ENCODE measurements around the gene NHLH1. TPM values are rescaled to one million over a fixed set of nuclear protein-coding genes. Genes with fewer than 3 reads are reported as not detected.

Gene NHLH1
- total RNA-seq, 2 experiments from 2014 or later = 0.22 to 0.45 TPM

GRCh38 chr1:160409486-160409885, 42.6 kb downstream of the NHLH1 start:
- DNase-seq (no peak), ATAC-seq (no peak)
- no peaks in the 10 kb centered on the region for H3K27me3 Mint-ChIP-seq
- ChIA-PET CTCF (interaction anchor here (0.9 to 1.3 kb wide), 4 partner anchors 10 to 308 kb away, joined by 3 to 5 read pairs (median 3); no protein-coding TSS in a partner anchor), POLR2A (interaction anchor here (2.1 kb wide), 1 partner anchor 57 kb away, joined by 6 read pairs; no protein-coding TSS in a partner anchor)
- no peaks in the 10 kb centered on the region for H3K9me3 Mint-ChIP-seq
- no peak for TF ChIP-seq CTCF (IDR thresholded peaks at IDR 0.05)
- no peak overlapping the region for H3K27ac Mint-ChIP-seq
- H3K4me3 Mint-ChIP-seq = no peak overlapping the region
- H3K4me1 Mint-ChIP-seq (ENCODE audit: low read depth) = no peaks in the 10 kb centered on the region
- no peaks in the 10 kb centered on the region for H3K36me3 Mint-ChIP-seq (ENCODE audit: low read depth)
- intact Hi-C loops (cut with micrococcal nuclease) = no loop called here

GRCh38 chr1:160410406-160411005, 43.6 kb downstream of the NHLH1 start:
- intact Hi-C loops (cut with micrococcal nuclease) = no loop called here
- Mint-ChIP-seq H3K27me3 (no peaks in the 10 kb centered on the region), H3K4me3 (no peak overlapping the region), H3K9me3 (no peaks in the 10 kb centered on the region), H3K4me1 (ENCODE audit: low read depth) (no peaks in the 10 kb centered on the region), H3K27ac (no peak overlapping the region), H3K36me3 (ENCODE audit: low read depth) (no peaks in the 10 kb centered on the region)
- TF ChIP-seq CTCF (IDR thresholded peaks at IDR 0.05) = no peak
- DNase-seq = no peak
- ChIA-PET POLR2A (no interaction called here), CTCF (interaction anchor here (1.2 to 2.0 kb wide), 2 partner anchors 9 to 34 kb away, joined by 3 to 7 read pairs; no protein-coding TSS in a partner anchor)
- ATAC-seq = no peak

GRCh38 chr1:160411271-160412027, 44.6 kb downstream of the NHLH1 start:
- H3K4me3 Mint-ChIP-seq = no peak overlapping the region
- H3K27me3 Mint-ChIP-seq = no peaks in the 10 kb centered on the region
- CTCF ChIA-PET = interaction anchor here (1.4 to 2.0 kb wide), 2 partner anchors 35 to 195 kb away, joined by 5 to 7 read pairs; no protein-coding TSS in a partner anchor
- ATAC-seq = no peak
- H3K36me3 Mint-ChIP-seq (ENCODE audit: low read depth) = no peaks in the 10 kb centered on the region
- H3K27ac Mint-ChIP-seq = no peak overlapping the region
- POLR2A ChIA-PET = no interaction called here
- no peak for DNase-seq
- intact Hi-C loops (cut with micrococcal nuclease) = no loop called here
- no peaks in the 10 kb centered on the region for H3K4me1 Mint-ChIP-seq (ENCODE audit: low read depth)
- no peaks in the 10 kb centered on the region for H3K9me3 Mint-ChIP-seq
- TF ChIP-seq CTCF (IDR thresholded peaks at IDR 0.05) = no peak

- no peak for TF ChIP-seq CTCF (IDR thresholded peaks at IDR 0.05)
- DNase-seq (no peak), ATAC-seq (no peak)
- ChIA-PET CTCF (interaction anchor here (1.4 to 2.0 kb wide), 2 partner anchors 36 to 195 kb away, joined by 5 to 7 read pairs; no protein-coding TSS in a partner anchor), POLR2A (no interaction called here)
- intact Hi-C loops (cut with micrococcal nuclease) = no loop called here
- Mint-ChIP-seq H3K4me1 (ENCODE audit: low read depth) (no peaks in the 10 kb centered on the region), H3K27ac (no peak overlapping the region), H3K4me3 (no peak overlapping the region), H3K36me3 (ENCODE audit: low read depth) (no peaks in the 10 kb centered on the region), H3K27me3 (no peaks in the 10 kb centered on the region), H3K9me3 (no peaks in the 10 kb centered on the region)
These were observed 45.1 kb downstream of the NHLH1 start for GRCh38 chr1:160412028-160412362.

- H3K4me3 Mint-ChIP-seq = no peak overlapping the region
- TF ChIP-seq CTCF (IDR thresholded peaks at IDR 0.05) = no peak
- intact Hi-C loops (cut with micrococcal nuclease) = no loop called here
- DNase-seq = no peak
- H3K4me1 Mint-ChIP-seq (ENCODE audit: low read depth) = no peaks in the 10 kb centered on the region
- no peaks in the 10 kb centered on the region for H3K27me3 Mint-ChIP-seq
- no peaks in the 10 kb centered on the region for H3K36me3 Mint-ChIP-seq (ENCODE audit: low read depth)
- no peak overlapping the region for H3K27ac Mint-ChIP-seq
- POLR2A ChIA-PET = interaction anchor here (1.1 kb wide), 1 partner anchor 58 kb away, joined by 3 read pairs; no protein-coding TSS in a partner anchor
- no peaks in the 10 kb centered on the region for H3K9me3 Mint-ChIP-seq
- no peak for ATAC-seq
- CTCF ChIA-PET = interaction anchor here (1.4 kb wide), 1 partner anchor 123 kb away, joined by 4 read pairs; no protein-coding TSS in a partner anchor
These were observed 46.8 kb downstream of the NHLH1 start for GRCh38 chr1:160413716-160414115.

All from activated CD8-positive, alpha-beta T cell treated with anti-CD3 and anti-CD28 coated beads for 36 hours (primary cell).